ENCODE results near the gene ABCB9.

Gene ABCB9

DNA sequence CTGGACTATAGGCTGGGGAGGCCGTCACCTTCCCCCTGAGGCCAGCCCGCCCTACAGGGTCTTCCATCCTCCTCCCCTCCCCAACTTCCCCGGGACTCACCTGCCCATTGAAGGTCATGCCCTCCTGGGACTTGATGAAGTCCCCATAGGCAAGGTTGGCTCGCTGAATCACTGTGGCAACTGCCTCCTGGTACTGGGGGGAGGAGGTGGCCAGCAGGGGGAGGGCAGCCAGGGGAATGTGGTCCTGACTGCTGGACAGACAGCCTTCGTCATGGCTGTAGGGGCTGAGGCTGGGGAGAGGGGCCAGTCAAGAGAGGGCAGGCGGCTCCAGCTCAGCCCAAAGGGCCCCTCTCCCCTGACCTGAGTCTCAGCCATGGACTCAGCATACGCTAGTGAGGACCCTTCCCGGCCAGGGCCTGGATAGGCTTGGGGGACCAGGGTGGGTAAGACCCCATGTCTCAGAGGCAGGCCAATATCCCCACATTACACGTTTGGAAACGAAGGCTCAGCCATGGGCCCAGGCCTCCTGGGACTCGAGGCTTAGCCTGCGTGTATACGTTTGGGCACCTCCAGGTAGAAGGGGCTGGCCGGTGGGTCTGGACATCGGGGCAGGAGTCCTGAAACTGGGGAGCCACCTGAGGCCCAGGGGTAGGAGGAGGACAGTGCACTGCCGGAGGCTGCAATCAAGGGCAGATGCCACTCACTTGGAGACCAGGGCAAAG lies 30.5 kb upstream of the ABCB9 start:
- no peaks in the 10 kb centered on the region for H3K4me1 ChIP-seq (ENCODE audit: control insufficient read depth, low read length)
- TF ChIP-seq EZH2phosphoT487 (IDR thresholded peaks at IDR 0.05; ENCODE audit: borderline replicate concordance, low read length), result no peak
- TF ChIP-seq, protein P1, sequence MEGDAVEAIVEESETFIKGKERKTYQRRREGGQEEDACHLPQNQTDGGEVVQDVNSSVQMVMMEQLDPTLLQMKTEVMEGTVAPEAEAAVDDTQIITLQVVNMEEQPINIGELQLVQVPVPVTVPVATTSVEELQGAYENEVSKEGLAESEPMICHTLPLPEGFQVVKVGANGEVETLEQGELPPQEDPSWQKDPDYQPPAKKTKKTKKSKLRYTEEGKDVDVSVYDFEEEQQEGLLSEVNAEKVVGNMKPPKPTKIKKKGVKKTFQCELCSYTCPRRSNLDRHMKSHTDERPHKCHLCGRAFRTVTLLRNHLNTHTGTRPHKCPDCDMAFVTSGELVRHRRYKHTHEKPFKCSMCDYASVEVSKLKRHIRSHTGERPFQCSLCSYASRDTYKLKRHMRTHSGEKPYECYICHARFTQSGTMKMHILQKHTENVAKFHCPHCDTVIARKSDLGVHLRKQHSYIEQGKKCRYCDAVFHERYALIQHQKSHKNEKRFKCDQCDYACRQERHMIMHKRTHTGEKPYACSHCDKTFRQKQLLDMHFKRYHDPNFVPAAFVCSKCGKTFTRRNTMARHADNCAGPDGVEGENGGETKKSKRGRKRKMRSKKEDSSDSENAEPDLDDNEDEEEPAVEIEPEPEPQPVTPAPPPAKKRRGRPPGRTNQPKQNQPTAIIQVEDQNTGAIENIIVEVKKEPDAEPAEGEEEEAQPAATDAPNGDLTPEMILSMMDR (IDR thresholded peaks at IDR 0.05; ENCODE audit: low read depth, low read length, poor library complexity, severe bottlenecking), result no peak
- H3K9me3 ChIP-seq (ENCODE audit: control insufficient read depth, insufficient read depth, low read length), result no peaks in the 10 kb centered on the region

DNA sequence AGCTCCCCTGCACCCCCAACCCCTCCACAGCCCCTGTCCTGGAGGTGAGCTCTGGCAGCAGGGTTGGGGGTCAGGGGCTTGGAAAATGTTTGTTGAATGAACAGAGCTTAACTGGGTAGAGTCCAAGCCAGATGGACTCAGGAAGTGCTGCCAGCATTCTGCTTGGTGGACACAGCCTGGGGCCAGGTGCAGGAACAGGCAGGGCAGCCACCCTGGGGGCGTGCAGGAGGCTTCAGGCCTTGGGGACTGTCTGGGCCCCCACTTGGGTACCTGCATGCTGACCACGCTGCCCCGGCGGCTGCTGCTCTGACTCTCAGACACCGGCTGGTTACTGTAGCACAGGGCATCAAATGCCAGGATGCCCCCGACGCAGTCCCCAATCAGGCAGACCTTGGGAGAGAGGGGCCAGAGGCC lies 29.9 kb upstream of the ABCB9 start:
- H3K4me2 ChIP-seq (ENCODE audit: low read length), result no peak overlapping the region
- H3K27me3 ChIP-seq (ENCODE audit: control insufficient read depth, low read length), result no peaks in the 10 kb centered on the region
- no peaks in the 10 kb centered on the region for H3K9me3 ChIP-seq (ENCODE audit: control insufficient read depth, insufficient read depth, low read length)
- no peaks in the 10 kb centered on the region for H3K9me2 ChIP-seq (replicated peaks; ENCODE audit: control insufficient read depth, low read length)
- no peaks in the 10 kb centered on the region for H3K79me2 ChIP-seq (ENCODE audit: control insufficient read depth, low read length)
- no peaks in the 10 kb centered on the region for H4K20me1 ChIP-seq (ENCODE audit: control insufficient read depth, insufficient read depth, low read depth, low read length)
- no peak for TF ChIP-seq EZH2phosphoT487 (IDR thresholded peaks at IDR 0.05; ENCODE audit: borderline replicate concordance, low read length)
- TF ChIP-seq, protein P1 (IDR thresholded peaks at IDR 0.05; ENCODE audit: low read depth, low read length, poor library complexity, severe bottlenecking), result no peak
- no peaks in the 10 kb centered on the region for H3K4me1 ChIP-seq (ENCODE audit: control insufficient read depth, low read length)
- H3K36me3 ChIP-seq (ENCODE audit: control insufficient read depth, low read length), result no peaks in the 10 kb centered on the region
- H3F3A ChIP-seq (ENCODE audit: control insufficient read depth, insufficient read depth), result no peaks in the 10 kb centered on the region
- no peak overlapping the region for H3K27ac ChIP-seq (ENCODE audit: low read depth, low read length)
- no peak overlapping the region for H3K4me3 ChIP-seq (ENCODE audit: low read length)

More for the DNA sequence above, 30.5 kb upstream of the ABCB9 start:
- H3K27me3 ChIP-seq (ENCODE audit: control insufficient read depth, low read length), result no peaks in the 10 kb centered on the region
- no peaks in the 10 kb centered on the region for H3K36me3 ChIP-seq (ENCODE audit: control insufficient read depth, low read length)
- H3K4me2 ChIP-seq (ENCODE audit: low read length), result no peak overlapping the region
- H3K27ac ChIP-seq (ENCODE audit: low read depth, low read length), result no peak overlapping the region
- no peaks in the 10 kb centered on the region for H4K20me1 ChIP-seq (ENCODE audit: control insufficient read depth, insufficient read depth, low read depth, low read length)
- H3F3A ChIP-seq (ENCODE audit: control insufficient read depth, insufficient read depth), result no peaks in the 10 kb centered on the region
- no peaks in the 10 kb centered on the region for H3K79me2 ChIP-seq (ENCODE audit: control insufficient read depth, low read length)
- H3K9me2 ChIP-seq (replicated peaks; ENCODE audit: control insufficient read depth, low read length), result no peaks in the 10 kb centered on the region
- no peak overlapping the region for H3K4me3 ChIP-seq (ENCODE audit: low read length)

DNA sequence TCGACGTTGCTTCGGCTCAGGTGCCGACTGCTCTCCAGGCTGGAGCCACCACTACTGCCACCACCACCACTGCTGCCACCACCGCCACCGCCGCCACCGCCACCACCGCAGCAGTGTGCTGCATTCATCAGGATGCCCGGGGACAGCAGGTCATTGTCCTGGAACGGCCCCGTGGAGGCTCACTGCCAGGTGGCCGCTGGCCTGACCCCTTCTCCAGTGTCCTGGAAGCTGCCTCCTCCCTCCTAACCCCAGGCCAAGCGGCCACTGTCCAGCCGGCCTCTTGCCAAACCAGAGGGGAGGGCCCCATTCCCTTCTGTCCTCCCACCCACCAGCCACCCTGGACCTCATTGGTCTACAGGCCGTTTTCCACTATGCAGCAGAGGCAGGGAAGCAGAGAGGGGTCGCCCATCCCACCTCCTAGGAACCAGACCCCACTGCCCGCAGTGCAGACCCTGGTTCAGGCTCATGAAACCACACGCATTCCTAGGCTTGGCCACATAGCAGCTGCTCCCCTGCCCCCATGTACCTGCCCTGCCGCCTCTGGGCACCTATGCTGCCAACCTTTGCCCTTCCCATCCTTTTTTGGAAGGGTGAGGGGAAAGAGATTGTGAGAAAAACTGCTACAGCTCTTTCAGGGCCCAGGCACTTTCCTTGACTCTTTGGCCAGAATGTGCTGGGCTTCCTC lies 29.4 kb upstream of the ABCB9 start:
- Histone ChIP-seq H3K9me2 (replicated peaks; ENCODE audit: control insufficient read depth, low read length) (no peaks in the 10 kb centered on the region), H3K36me3 (ENCODE audit: control insufficient read depth, low read length) (no peaks in the 10 kb centered on the region), H3K9me3 (ENCODE audit: control insufficient read depth, insufficient read depth, low read length) (no peaks in the 10 kb centered on the region), H3K4me2 (ENCODE audit: low read length) (no peak overlapping the region), H3K27ac (ENCODE audit: low read depth, low read length) (no peak overlapping the region), H3K4me1 (ENCODE audit: control insufficient read depth, low read length) (no peaks in the 10 kb centered on the region), H4K20me1 (ENCODE audit: control insufficient read depth, insufficient read depth, low read depth, low read length) (no peaks in the 10 kb centered on the region), H3K27me3 (ENCODE audit: control insufficient read depth, low read length) (no peaks in the 10 kb centered on the region), H3K79me2 (ENCODE audit: control insufficient read depth, low read length) (no peaks in the 10 kb centered on the region), H3F3A (ENCODE audit: control insufficient read depth, insufficient read depth) (no peaks in the 10 kb centered on the region), H3K4me3 (ENCODE audit: low read length) (no peak overlapping the region)
- no peak for TF ChIP-seq EZH2phosphoT487 (IDR thresholded peaks at IDR 0.05; ENCODE audit: borderline replicate concordance, low read length)
- TF ChIP-seq, protein P1 (IDR thresholded peaks at IDR 0.05; ENCODE audit: low read depth, low read length, poor library complexity, severe bottlenecking), result no peak

Data from DOHH2 (cell line).